Measurements from ENCODE around the gene NAB1.

NAB1 gene

GRCh38 chr2:190636361-190636760 is 12.5 kb upstream of the NAB1 start:
- no peak overlapping the region for H3K4me3 Mint-ChIP-seq
- peaks cover 21% of the 10 kb centered on the region for H3K4me1 Mint-ChIP-seq
- no peaks in the 10 kb centered on the region for H3K36me3 Mint-ChIP-seq (ENCODE audit: low read depth)
- no peak for DNase-seq
- no peak for TF ChIP-seq CTCF (IDR thresholded peaks at IDR 0.05)
- H3K27me3 Mint-ChIP-seq (ENCODE audit: low read depth, poor library complexity): no peaks in the 10 kb centered on the region
- H3K9me3 Mint-ChIP-seq: no peaks in the 10 kb centered on the region
- no peak overlapping the region for H3K27ac Mint-ChIP-seq

GRCh38 chr2:190637281-190637734 is 11.6 kb upstream of the NAB1 start:
- H3K4me1 Mint-ChIP-seq: peaks cover 26% of the 10 kb centered on the region
- peak overlapping the region; percentile 58 for H3K27ac Mint-ChIP-seq
- no peak for TF ChIP-seq CTCF (IDR thresholded peaks at IDR 0.05)
- H3K27me3 Mint-ChIP-seq (ENCODE audit: low read depth, poor library complexity): no peaks in the 10 kb centered on the region
- no peak for DNase-seq
- H3K36me3 Mint-ChIP-seq (ENCODE audit: low read depth): no peaks in the 10 kb centered on the region
- H3K9me3 Mint-ChIP-seq: no peaks in the 10 kb centered on the region
- no peak overlapping the region for H3K4me3 Mint-ChIP-seq

- no peak for DNase-seq
- no peak overlapping the region for H3K4me3 Mint-ChIP-seq
- H3K4me1 Mint-ChIP-seq: peaks cover 26% of the 10 kb centered on the region
- no peaks in the 10 kb centered on the region for H3K36me3 Mint-ChIP-seq (ENCODE audit: low read depth)
- no peaks in the 10 kb centered on the region for H3K9me3 Mint-ChIP-seq
- no peak for TF ChIP-seq CTCF (IDR thresholded peaks at IDR 0.05)
- H3K27ac Mint-ChIP-seq: peak overlapping the region; percentile 6
- no peaks in the 10 kb centered on the region for H3K27me3 Mint-ChIP-seq (ENCODE audit: low read depth, poor library complexity)
Measured at GRCh38 chr2:190637903-190638618, 10.8 kb upstream of the NAB1 start.

GRCh38 chr2:190640117-190640516 is 8.8 kb upstream of the NAB1 start:
- TF ChIP-seq CTCF (IDR thresholded peaks at IDR 0.05): no peak
- Mint-ChIP-seq H3K9me3 (no peaks in the 10 kb centered on the region), H3K27ac (no peak overlapping the region), H3K27me3 (ENCODE audit: low read depth, poor library complexity) (no peaks in the 10 kb centered on the region), H3K36me3 (ENCODE audit: low read depth) (no peaks in the 10 kb centered on the region), H3K4me1 (peaks cover 26% of the 10 kb centered on the region), H3K4me3 (no peak overlapping the region)
- no peak for DNase-seq

GRCh38 chr2:190641469-190641868 is 7.4 kb upstream of the NAB1 start:
- no peaks in the 10 kb centered on the region for H3K9me3 Mint-ChIP-seq
- no peak overlapping the region for H3K4me3 Mint-ChIP-seq
- peak; percentile 8 for DNase-seq
- H3K36me3 Mint-ChIP-seq (ENCODE audit: low read depth): no peaks in the 10 kb centered on the region
- no peak overlapping the region for H3K27ac Mint-ChIP-seq
- TF ChIP-seq CTCF (IDR thresholded peaks at IDR 0.05): no peak
- no peaks in the 10 kb centered on the region for H3K27me3 Mint-ChIP-seq (ENCODE audit: low read depth, poor library complexity)
- peaks cover 33% of the 10 kb centered on the region for H3K4me1 Mint-ChIP-seq
